ENCODE measurements around the gene ASXL1. TPM values are rescaled to one million over a fixed set of nuclear protein-coding genes. Genes with fewer than 3 reads are reported as not detected.

Gene ASXL1
- total RNA-seq, 2 donors from 2014 or later, result 74.5 to 135 TPM

DNA sequence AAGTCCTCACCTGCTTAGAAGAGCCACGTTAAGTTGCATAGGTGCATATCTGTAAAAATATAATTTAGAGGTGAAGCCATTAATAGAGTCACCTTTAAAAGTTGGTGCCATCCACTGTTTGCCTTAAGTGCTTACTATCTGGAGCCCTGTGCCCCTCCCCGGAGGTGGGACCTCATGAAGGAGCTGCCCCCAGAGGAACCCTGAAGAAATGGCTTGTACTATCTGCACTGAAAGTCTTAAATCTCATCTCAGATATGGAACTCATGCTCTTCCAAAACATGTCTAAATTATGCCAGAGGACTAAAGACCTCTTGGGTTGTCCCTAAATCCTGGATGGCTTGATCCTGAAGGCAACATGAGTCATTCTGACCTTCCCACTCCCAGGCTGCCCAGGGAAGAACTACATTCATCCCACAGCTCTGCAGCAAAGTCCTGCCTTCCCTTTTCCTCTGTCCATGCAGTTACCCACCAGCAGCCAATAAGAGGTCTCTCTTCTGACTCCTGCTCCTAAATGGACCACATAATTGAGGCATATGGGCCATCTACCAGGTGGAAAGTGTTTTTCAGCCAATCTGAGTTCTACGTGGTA is 85.3 kb downstream of the ASXL1 start:
- no peak for DNase-seq (ENCODE audit: low spot score)
- Histone ChIP-seq H3K36me3 (peaks cover 1% of the 10 kb centered on the region), H3K4me3 (no peak overlapping the region), H3K9me3 (no peaks in the 10 kb centered on the region), H3K27ac (no peak overlapping the region), H3K4me1 (ENCODE audit: control insufficient read depth in 1 of 2, low read depth in 2 of 2) (peaks cover 0 to 4% of the 10 kb centered on the region in 2 donors), H3K27me3 (replicated peaks; ENCODE audit: insufficient read depth) (no peaks in the 10 kb centered on the region)
- TF ChIP-seq, protein P1, sequence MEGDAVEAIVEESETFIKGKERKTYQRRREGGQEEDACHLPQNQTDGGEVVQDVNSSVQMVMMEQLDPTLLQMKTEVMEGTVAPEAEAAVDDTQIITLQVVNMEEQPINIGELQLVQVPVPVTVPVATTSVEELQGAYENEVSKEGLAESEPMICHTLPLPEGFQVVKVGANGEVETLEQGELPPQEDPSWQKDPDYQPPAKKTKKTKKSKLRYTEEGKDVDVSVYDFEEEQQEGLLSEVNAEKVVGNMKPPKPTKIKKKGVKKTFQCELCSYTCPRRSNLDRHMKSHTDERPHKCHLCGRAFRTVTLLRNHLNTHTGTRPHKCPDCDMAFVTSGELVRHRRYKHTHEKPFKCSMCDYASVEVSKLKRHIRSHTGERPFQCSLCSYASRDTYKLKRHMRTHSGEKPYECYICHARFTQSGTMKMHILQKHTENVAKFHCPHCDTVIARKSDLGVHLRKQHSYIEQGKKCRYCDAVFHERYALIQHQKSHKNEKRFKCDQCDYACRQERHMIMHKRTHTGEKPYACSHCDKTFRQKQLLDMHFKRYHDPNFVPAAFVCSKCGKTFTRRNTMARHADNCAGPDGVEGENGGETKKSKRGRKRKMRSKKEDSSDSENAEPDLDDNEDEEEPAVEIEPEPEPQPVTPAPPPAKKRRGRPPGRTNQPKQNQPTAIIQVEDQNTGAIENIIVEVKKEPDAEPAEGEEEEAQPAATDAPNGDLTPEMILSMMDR (IDR thresholded peaks at IDR 0.05), result no peak
- ATAC-seq (ENCODE audit: insufficient number of reproducible peaks, low FRiP score, low read depth), result no peak

DNA sequence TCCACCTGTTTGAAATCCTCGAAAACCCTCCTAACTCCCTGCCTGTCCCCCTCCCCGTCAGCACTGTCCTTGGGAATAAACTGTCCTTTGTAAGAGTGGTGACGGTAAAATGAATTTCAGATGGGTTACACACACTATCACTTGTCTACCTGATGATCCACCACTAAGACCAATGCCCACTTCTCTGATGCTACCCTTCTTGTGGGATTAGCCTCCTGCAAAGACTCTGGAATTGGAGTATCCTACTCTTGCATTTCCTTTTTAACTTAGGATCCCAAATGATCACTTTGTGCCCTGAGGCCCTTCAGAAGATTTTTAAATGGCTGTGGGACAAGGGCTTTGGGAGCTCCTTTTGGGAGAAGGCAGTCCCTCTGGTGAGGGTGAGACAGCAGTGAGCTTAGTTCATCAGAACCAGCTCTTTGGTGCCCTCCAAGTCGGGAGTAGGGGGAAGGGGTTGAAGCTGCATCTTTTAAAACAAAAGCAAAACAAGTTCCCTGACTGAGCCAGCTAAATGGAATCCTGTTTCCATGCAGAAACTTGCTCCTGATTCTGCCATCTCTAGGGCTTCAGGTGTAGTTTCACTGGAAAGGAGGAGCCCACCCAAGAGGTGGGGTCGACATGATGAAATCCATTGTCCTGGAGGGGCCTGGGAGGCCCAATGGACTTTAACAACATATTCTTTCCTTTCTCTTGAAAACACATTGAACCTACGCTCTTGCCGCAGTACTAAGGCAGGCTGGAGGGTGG is 86.5 kb downstream of the ASXL1 start:
- no peaks in the 10 kb centered on the region for H3K36me3 ChIP-seq

DNA sequence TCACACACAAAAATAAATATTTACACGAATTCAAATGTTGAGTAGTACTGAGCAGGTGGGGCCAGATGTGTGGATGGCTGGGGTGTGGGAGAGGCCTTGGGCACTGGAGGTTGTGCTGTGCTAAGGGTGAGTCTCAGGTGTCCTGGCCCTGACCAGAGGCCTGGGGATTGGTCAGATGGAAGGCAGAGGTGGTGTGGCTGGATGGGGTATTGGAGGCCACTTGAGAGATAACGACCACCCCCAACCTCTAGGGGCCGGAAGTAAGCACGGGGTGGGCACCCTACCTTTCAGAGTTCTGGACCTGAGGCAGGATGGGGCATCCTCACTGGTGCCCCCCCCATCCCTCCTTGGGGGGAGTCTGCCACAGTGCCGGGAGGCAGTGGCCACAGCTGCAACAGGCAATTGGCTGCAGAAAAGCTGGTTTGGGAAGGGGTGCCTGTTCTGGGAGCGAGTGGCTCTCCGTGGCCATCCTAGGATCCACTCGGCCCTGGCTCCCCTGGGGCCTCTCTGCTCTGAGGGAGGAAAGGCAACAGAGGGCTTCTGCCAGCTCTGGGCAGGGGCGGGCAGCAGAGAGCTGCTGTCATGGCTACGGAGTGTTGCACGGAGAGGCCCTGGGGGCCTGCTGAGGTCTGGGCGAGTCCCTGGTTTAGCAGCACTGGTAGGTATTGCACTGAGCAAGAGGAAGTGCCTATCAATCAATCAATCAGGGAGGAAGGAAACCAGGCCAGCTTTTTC is 87.6 kb downstream of the ASXL1 start:
- DNase-seq (ENCODE audit: low spot score), result no peak
- no peak overlapping the region for H3K27ac ChIP-seq
- no peaks in the 10 kb centered on the region for H3K36me3 ChIP-seq
- peaks cover 0 to 7% of the 10 kb centered on the region in 2 donors for H3K4me1 ChIP-seq (ENCODE audit: control insufficient read depth in 1 of 2, low read depth in 2 of 2)
- no peak for ATAC-seq (ENCODE audit: insufficient number of reproducible peaks, low FRiP score, low read depth)
- H3K9me3 ChIP-seq, result no peaks in the 10 kb centered on the region
- no peaks in the 10 kb centered on the region for H3K27me3 ChIP-seq (replicated peaks; ENCODE audit: insufficient read depth)
- H3K4me3 ChIP-seq, result no peak overlapping the region
- TF ChIP-seq, protein P1 (IDR thresholded peaks at IDR 0.05), result no peak

More for the DNA sequence above, 86.5 kb downstream of the ASXL1 start:
- no peak overlapping the region for H3K27ac ChIP-seq
- DNase-seq (ENCODE audit: low spot score), result no peak
- no peak for ATAC-seq (ENCODE audit: insufficient number of reproducible peaks, low FRiP score, low read depth)
- no peak overlapping the region for H3K4me3 ChIP-seq
- no peaks in the 10 kb centered on the region for H3K27me3 ChIP-seq (replicated peaks; ENCODE audit: insufficient read depth)
- H3K4me1 ChIP-seq (ENCODE audit: control insufficient read depth in 1 of 2, low read depth in 2 of 2), result peaks cover 0 to 7% of the 10 kb centered on the region in 2 donors
- TF ChIP-seq, protein P1 (IDR thresholded peaks at IDR 0.05), result no peak
- H3K9me3 ChIP-seq, result no peaks in the 10 kb centered on the region

DNA sequence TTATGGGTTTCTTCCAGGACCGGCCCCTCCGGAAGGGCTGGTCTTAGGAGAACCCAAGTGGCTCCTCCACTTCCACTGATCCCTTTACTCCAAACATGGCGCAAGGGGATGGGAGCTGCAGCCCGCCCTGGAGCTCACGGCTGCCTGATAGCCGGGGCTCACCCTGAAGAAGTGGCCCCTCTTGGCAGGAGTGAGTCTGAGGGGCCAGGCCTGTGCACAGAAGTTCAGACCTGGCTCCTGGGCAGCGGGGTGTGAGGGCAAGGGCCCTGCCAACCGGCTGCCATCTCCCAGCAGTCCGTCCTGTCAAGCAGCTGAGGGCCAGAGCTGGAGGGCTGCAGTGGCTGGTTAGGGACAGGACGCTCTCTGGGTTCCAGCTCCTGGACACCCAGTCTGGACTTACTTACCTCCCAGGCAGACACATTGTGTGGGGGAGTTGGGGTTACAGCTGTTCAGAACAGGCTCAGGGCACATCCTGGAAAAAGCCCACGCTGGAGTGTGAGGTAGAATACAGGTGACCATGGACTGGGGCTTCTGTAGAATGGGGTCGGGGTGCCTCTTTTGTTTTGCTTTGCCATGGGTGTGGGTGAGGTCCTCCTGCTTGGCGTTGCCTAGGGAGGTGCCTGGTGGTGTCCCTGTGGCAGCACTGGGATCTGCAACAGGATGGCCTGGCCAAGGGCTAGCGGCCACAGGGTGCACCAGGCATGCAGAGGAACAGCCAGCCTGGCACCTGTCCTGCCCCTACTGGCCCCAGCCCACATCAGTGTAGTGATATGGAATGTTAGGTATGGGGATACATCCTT is 88.4 kb downstream of the ASXL1 start:
- TF ChIP-seq, protein P1 (IDR thresholded peaks at IDR 0.05), result no peak
- H3K4me1 ChIP-seq (ENCODE audit: control insufficient read depth in 1 of 2, low read depth in 2 of 2), result peaks cover 0 to 7% of the 10 kb centered on the region in 2 donors
- no peak for ATAC-seq (ENCODE audit: insufficient number of reproducible peaks, low FRiP score, low read depth)
- no peak overlapping the region for H3K4me3 ChIP-seq
- no peaks in the 10 kb centered on the region for H3K27me3 ChIP-seq (replicated peaks; ENCODE audit: insufficient read depth)
- no peaks in the 10 kb centered on the region for H3K9me3 ChIP-seq
- DNase-seq (ENCODE audit: low spot score), result no peak
- no peaks in the 10 kb centered on the region for H3K36me3 ChIP-seq
- H3K27ac ChIP-seq, result no peak overlapping the region
